Renal cortical epithelial cell (primary cell): Measurements from ENCODE around the gene ELK3. TPM values are rescaled to one million over a fixed set of nuclear protein-coding genes. Genes with fewer than 3 reads are reported as not detected.

Source experiments
- DNase-seq: peaks from one replicate; pipeline ENCODE4 v3.0.0-alpha.2; 2011; ENCODE audit warnings: low read depth
- total RNA-seq: library from RNA; depleted of rRNA; stranded (reverse); fragments of >200 nt; gene quantifications from 2 replicates; pipeline ENCODE4 v1.2.3, GENCODE V29; 2014

The ELK3 gene
- total RNA-seq, 1 donor from 2014 or later = 26.7 TPM

GRCh38 chr12:96211988-96212387, 17.8 kb downstream of the ELK3 start:
- DNase-seq = no peak

GRCh38 chr12:96212456-96213375, 18.5 kb downstream of the ELK3 start:
- no peak for DNase-seq

GRCh38 chr12:96213869-96214268, 19.7 kb downstream of the ELK3 start:
- no peak for DNase-seq

- DNase-seq = no peak
These were observed 21.7 kb downstream of the ELK3 start for GRCh38 chr12:96215919-96216273.

- DNase-seq = no peak
These were observed 25.0 kb downstream of the ELK3 start for GRCh38 chr12:96218989-96219678.

GRCh38 chr12:96219700-96220206, 25.6 kb downstream of the ELK3 start:
- DNase-seq = peak; percentile 96

GRCh38 chr12:96220902-96221301, 26.7 kb downstream of the ELK3 start:
- DNase-seq = peak; percentile 30

- DNase-seq = no peak
These were observed 27.2 kb downstream of the ELK3 start for GRCh38 chr12:96221391-96221790.

GRCh38 chr12:96223411-96224218, 29.4 kb downstream of the ELK3 start:
- DNase-seq = no peak

GRCh38 chr12:96224219-96224615, 30.0 kb downstream of the ELK3 start:
- no peak for DNase-seq

- no peak for DNase-seq
These were observed 31.1 kb downstream of the ELK3 start for GRCh38 chr12:96225044-96225855.

GRCh38 chr12:96225994-96226399, 31.8 kb downstream of the ELK3 start:
- DNase-seq = no peak

GRCh38 chr12:96226401-96226800, 32.2 kb downstream of the ELK3 start:
- DNase-seq = no peak

- DNase-seq = no peak
These were observed 32.7 kb downstream of the ELK3 start for GRCh38 chr12:96226801-96227348.

- DNase-seq = no peak
These were observed 33.4 kb downstream of the ELK3 start for GRCh38 chr12:96227365-96228106.

- DNase-seq = no peak
These were observed 34.5 kb downstream of the ELK3 start for GRCh38 chr12:96228566-96229248.

GRCh38 chr12:96230646-96231045, 36.5 kb downstream of the ELK3 start:
- no peak for DNase-seq

- DNase-seq = no peak
These were observed 39.0 kb downstream of the ELK3 start for GRCh38 chr12:96233168-96233567.

- DNase-seq = no peak
These were observed 39.8 kb downstream of the ELK3 start for GRCh38 chr12:96233939-96234461.
